ENCODE results near the gene ADCY9.

ADCY9 gene

DNA sequence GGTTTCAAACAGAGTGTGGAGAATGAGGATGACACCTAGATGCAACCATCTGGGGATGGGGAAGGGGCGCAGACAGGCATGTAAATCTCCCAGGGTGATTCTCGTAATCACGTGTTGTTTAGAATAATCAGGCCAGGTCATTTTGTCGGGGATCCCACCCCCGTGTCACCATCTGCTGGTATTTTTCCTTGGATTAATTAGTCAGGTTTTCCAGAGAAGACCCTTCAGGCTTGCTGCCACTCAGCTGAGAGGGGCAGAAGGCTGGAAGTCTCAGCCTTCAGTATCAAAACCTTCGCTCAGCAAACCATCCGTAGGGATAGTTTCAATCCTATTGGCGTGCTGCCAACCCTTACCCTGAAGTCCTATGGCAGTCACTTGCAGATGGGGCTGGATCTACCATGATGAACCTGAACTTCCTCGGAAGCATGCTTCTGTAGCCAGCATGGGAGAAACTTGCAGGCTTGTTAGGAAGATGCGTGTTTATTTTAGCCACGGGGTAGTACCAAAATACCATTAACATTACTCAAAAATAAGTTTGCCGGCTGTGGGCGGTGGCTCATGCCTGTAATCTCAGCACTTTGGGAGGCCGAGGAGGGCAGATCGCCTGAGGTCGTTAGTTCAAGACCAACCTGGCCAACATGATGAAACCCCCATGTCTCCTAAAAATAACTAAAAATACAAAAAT, 7.5 kb upstream of the ADCY9 start:
- in situ Hi-C loops (cut with HindIII; ENCODE audit: low sequenced_read_pairs): no loop called here

GRCh38 chr16:4120176-4120575, 3.9 kb upstream of the ADCY9 start:
- in situ Hi-C loops (cut with HindIII; ENCODE audit: low sequenced_read_pairs): no loop called here

DNA sequence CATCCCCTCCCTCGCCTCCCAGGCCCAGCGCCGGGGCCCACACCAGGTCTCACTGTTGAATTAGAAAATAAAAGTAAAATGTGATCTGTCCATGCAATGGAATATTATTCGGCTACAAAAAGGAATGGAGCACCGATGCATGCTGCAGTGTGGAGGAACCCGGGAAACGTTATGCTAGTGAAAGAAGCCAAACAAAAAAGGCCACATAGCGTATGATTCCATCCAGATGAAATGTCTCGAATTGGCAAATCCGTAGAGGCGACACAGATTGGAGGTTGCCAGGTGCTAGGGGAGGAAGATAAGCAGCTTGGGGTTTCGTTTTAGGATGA, 972 bp upstream of the ADCY9 start:
- in situ Hi-C loops (cut with HindIII; ENCODE audit: low sequenced_read_pairs): no loop called here

- in situ Hi-C loops (cut with HindIII; ENCODE audit: low sequenced_read_pairs): no loop called here
These were observed 308 bp downstream of the ADCY9 start for GRCh38 chr16:4115949-4116318.

DNA sequence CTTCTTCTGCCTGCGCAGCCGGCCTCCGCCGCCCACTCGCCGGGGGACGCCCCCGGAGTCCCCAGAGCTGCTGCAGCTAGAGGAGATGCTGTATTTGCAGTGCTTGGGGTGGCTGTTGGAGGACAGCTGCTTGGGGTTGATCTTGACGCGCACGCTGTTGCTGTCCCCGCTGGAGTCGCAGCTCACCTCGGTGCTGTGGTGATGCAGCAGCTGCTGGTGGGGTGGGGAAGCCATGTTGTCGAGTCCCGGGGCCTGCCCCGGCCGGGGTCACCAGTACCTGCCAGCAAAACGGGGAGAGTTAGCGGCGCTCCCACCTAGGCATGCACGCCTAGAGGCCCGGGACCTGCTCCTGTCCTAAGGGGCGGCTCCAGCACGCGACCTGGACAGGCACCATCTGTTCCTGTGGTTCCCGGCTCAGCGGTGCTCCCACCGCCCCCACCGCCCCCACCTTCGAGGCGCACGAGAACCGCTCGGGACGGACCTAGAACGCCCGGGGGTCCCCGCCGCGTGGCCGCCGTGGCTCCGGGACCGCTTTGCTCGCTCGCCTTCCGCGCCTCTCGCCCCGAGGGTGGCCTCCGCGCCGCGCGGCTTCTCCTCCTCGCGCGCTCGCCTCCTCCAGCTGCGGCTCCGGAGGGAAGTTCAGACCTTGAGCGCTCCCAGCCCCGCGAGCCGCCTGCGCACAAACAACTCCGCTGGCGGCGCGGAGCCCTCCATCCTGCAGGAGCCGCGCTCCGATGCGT, 863 bp downstream of the ADCY9 start:
- in situ Hi-C loops (cut with HindIII; ENCODE audit: low sequenced_read_pairs): no loop called here

- in situ Hi-C loops (cut with HindIII; ENCODE audit: low sequenced_read_pairs): no loop called here
These were observed 1.7 kb downstream of the ADCY9 start for GRCh38 chr16:4114257-4115208.

GRCh38 chr16:4113358-4114256, 2.6 kb downstream of the ADCY9 start:
- in situ Hi-C loops (cut with HindIII; ENCODE audit: low sequenced_read_pairs): no loop called here

GRCh38 chr16:4111748-4112696, 4.2 kb downstream of the ADCY9 start:
- in situ Hi-C loops (cut with HindIII; ENCODE audit: low sequenced_read_pairs): no loop called here

GRCh38 chr16:4110680-4111079, 5.6 kb downstream of the ADCY9 start:
- in situ Hi-C loops (cut with HindIII; ENCODE audit: low sequenced_read_pairs): no loop called here

- in situ Hi-C loops (cut with HindIII; ENCODE audit: low sequenced_read_pairs): no loop called here
These were observed 6.2 kb downstream of the ADCY9 start for GRCh38 chr16:4110065-4110464.

DNA sequence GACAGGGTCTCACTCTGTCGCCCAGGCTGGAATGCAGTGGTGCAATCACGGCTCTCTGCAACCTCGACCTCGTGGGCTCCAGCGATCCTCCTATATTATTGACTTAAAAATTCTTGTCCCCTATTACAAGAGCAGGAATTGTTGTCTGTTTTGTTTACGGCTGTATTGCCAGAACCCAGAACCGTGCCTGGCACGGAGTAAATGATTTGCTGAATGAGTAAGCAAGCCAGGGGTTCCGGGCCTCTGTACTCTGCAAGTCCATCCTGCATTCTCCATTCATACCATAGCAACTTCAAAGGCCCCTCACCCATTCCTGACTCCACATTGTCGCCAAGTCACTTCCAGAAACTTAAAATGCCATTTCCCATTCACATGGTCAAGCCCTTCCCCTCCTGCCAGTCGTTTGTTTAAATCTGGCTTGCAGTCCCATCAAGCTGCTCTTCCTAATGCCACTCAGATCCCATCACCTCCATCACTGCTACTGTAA, 6.9 kb downstream of the ADCY9 start:
- in situ Hi-C loops (cut with HindIII; ENCODE audit: low sequenced_read_pairs): no loop called here

GRCh38 chr16:4106516-4106915, 9.7 kb downstream of the ADCY9 start:
- in situ Hi-C loops (cut with HindIII; ENCODE audit: low sequenced_read_pairs): no loop called here

DNA sequence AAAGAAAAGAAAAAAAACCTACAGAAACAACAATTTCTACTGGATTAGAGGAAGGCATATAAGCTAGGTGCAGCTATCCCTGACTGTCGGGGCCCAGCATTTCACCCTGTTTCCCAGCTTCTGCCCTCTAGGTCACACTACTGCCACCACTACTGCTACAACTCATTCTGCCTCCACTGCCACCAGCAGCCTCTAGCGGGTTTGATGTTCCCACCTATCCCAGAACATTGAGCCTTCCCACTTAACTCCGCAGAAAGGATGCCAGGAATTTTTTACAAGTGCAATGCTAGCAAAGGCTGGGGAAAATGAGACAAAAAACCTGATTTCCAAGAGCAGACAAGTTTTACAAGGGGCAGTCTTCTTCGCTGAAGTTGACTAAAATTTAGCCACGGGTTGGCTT, 10.4 kb downstream of the ADCY9 start:
- in situ Hi-C loops (cut with HindIII; ENCODE audit: low sequenced_read_pairs): no loop called here

DNA sequence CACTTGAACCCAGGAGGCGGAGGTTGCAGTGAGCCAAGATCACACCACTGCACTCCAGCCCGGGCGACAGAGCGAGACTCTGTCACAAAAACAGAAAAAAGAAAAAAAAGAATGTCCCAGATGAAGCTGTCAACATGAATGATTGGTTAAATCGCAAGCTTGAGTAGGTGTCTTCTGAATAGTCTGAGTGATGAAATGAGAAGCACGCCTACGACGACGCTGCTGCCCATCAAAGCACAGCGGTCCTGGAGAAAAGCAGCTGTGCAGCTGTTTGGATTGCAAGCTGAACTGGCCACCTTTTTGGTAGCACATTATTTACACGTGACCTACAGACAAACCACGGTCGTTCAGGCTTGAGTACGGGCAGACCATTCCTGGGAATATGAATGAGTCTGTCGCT, 12.5 kb downstream of the ADCY9 start:
- in situ Hi-C loops (cut with HindIII; ENCODE audit: low sequenced_read_pairs): no loop called here

DNA sequence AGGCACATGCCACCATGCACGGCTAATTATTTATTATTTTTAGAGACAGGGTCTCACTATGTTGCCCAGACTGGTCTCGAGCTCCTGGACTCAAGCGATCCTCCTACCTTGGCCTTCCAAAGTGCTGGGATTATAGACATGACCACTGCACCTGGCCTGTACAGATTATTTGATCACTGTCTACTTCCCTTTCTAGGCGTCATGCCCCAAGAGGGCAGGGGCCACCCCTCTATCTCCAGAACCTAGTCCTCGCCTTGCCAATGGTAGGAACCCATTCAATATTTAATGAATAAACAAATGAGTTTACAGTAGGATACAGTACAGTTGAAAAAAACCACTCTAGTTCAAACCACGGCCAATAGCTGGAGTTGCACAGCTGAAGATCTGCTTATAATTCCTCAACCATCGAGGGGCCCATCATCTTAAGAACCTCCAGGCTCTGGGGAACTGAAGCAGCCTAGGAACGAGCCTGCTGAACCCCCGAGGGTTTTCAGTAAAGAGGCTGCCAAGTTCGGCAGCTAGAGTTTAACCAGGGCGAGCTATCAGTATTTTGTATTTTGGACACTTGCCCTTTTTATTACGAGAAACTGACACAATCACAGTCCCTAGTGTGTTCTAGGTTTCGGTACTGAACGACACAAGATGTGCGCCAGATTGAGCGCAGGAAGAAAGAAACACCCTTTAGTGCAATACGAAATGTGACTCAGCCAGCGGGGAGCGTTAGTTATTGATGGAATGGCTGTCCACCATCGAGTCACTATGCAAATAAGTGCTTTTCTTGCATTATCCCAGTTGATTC, 14.6 kb downstream of the ADCY9 start:
- in situ Hi-C loops (cut with HindIII; ENCODE audit: low sequenced_read_pairs): no loop called here

DNA sequence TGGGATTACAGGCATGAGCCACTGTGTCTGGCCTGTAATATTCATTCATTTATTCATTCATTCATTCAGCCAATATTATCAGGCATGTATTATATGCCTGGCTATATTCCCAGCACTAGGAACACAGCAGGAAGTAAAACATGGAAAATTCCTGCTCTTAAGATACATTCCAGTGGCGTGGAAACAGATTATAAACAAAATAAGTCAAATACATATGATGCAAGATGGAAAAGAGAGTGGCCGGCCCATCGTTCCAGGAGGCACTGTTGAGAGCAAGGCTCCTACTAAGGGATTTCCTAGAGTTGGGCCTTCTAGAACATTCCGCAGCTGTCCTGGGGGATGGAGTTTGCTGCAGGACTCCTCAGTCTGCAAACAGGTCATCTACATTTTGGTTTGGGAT, 17.7 kb downstream of the ADCY9 start:
- in situ Hi-C loops (cut with HindIII; ENCODE audit: low sequenced_read_pairs): no loop called here

- in situ Hi-C loops (cut with HindIII; ENCODE audit: low sequenced_read_pairs): no loop called here
These were observed 18.4 kb downstream of the ADCY9 start for GRCh38 chr16:4097826-4098240.

- in situ Hi-C loops (cut with HindIII; ENCODE audit: low sequenced_read_pairs): no loop called here
These were observed 19.7 kb downstream of the ADCY9 start for GRCh38 chr16:4096509-4096908.
